Activated B cell treated with CpG ODN at 0.5 μM for 24 hours (primary cell): ENCODE measurements around the gene SLC9A3. TPM values are rescaled to one million over a fixed set of nuclear protein-coding genes. Genes with fewer than 3 reads are reported as not detected.

Experiments used
- ATAC-seq: fragments of 200-7000 bp; cut with Tn5 transposase; one replicate; pipeline ENCODE4 v1.10.0; 2021; ENCODE audit warnings: low read depth, mild to moderate bottlenecking, moderate library complexity
- CTCF ChIA-PET: fragments of 350-600 bp; sonication (Branson Sonifier 250); formaldehyde crosslinking; loops from one replicate; lab custom pipeline; 2021; ENCODE audit warnings: antibody characterized with exemption; lab: Charles Lee
- POLR2A ChIA-PET: fragments of 350-600 bp; sonication (Branson Sonifier 250); formaldehyde crosslinking; loops from one replicate; lab custom pipeline; 2021; ENCODE audit warnings: antibody characterized with exemption; lab: Charles Lee
- DNase-seq: peaks from one replicate; pipeline ENCODE4 v3.0.0; 2022
- H3K27ac Mint-ChIP-seq: one replicate; pipeline ENCODE4 v1.8.0; 2020; ENCODE audit warnings: mixed read lengths
- H3K27me3 Mint-ChIP-seq: one replicate; pipeline ENCODE4 v1.8.0; 2021; ENCODE audit warnings: mixed read lengths
- H3K36me3 Mint-ChIP-seq: one replicate; pipeline ENCODE4 v1.8.0; 2021; ENCODE audit warnings: low read depth, mixed read lengths
- H3K4me1 Mint-ChIP-seq: one replicate; pipeline ENCODE4 v1.8.0; 2021; ENCODE audit warnings: mixed read lengths
- H3K4me3 Mint-ChIP-seq: one replicate; pipeline ENCODE4 v1.8.0; 2020; ENCODE audit warnings: mild to moderate bottlenecking, mixed read lengths
- H3K9me3 Mint-ChIP-seq: one replicate; pipeline ENCODE4 v1.8.0; 2020; ENCODE audit warnings: mixed read lengths
- intact Hi-C: fragments of 100-400 bp; cut with micrococcal nuclease; formaldehyde crosslinking; loops from one replicate; pipeline ENCODE4 v1.15.1; 2024
- total RNA-seq: library from RNA; stranded (reverse); gene quantifications from 2 replicates; pipeline ENCODE4 v1.2.3, GENCODE V29; 2022
- TF ChIP-seq, protein P1 (sequence below): fragments of 200-600 bp; IDR thresholded peaks from one replicate; pipeline ENCODE4 v1.8.0; 2022; ENCODE audit warnings: antibody characterized with exemption, mild to moderate bottlenecking

Gene SLC9A3
- total RNA-seq, 1 donor from 2014 or later, result 0.20 TPM

DNA sequence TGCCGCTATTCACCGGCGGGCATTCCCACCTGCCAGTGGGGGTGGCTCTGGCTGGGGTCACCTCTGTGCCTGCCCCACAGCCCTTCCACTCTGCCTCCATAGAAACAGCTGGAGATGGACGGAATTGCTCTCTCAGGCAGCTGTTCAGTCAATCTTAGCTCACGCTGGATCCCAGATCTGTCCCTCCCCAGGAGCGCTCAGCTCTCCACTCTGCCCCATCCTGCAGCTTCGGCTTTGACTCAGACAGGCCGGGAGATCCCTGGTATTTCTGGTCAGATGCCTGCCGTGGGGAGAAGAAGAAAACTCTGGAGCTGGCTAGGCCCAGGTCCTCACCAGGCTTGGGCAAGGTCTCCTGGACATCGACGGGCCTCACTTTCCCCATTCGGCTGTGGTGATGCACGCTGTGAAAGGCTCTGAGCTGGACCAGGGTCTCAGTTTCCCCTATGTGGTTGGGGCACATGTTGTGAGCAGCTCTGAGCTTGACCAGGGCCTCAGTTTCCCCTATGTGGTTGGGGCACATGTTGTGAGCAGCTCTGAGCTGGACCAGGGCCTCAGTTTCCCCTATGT, 7.6 kb upstream of the SLC9A3 start:
- H3K36me3 Mint-ChIP-seq, result no peaks in the 10 kb centered on the region
- no peaks in the 10 kb centered on the region for H3K9me3 Mint-ChIP-seq
- H3K27ac Mint-ChIP-seq, result no peak overlapping the region
- intact Hi-C loops, result no loop called here
- POLR2A ChIA-PET, result no interaction called here
- no peak for ATAC-seq
- TF ChIP-seq, protein P1, sequence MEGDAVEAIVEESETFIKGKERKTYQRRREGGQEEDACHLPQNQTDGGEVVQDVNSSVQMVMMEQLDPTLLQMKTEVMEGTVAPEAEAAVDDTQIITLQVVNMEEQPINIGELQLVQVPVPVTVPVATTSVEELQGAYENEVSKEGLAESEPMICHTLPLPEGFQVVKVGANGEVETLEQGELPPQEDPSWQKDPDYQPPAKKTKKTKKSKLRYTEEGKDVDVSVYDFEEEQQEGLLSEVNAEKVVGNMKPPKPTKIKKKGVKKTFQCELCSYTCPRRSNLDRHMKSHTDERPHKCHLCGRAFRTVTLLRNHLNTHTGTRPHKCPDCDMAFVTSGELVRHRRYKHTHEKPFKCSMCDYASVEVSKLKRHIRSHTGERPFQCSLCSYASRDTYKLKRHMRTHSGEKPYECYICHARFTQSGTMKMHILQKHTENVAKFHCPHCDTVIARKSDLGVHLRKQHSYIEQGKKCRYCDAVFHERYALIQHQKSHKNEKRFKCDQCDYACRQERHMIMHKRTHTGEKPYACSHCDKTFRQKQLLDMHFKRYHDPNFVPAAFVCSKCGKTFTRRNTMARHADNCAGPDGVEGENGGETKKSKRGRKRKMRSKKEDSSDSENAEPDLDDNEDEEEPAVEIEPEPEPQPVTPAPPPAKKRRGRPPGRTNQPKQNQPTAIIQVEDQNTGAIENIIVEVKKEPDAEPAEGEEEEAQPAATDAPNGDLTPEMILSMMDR, result no peak
- CTCF ChIA-PET, result interaction anchor here (1.4 kb wide), 1 partner anchor 85 kb away, joined by 4 read pairs; no protein-coding TSS in a partner anchor
- H3K4me1 Mint-ChIP-seq, result peaks cover 43% of the 10 kb centered on the region
- peaks cover 44% of the 10 kb centered on the region for H3K27me3 Mint-ChIP-seq
- DNase-seq, result no peak
- H3K4me3 Mint-ChIP-seq, result no peak overlapping the region

DNA sequence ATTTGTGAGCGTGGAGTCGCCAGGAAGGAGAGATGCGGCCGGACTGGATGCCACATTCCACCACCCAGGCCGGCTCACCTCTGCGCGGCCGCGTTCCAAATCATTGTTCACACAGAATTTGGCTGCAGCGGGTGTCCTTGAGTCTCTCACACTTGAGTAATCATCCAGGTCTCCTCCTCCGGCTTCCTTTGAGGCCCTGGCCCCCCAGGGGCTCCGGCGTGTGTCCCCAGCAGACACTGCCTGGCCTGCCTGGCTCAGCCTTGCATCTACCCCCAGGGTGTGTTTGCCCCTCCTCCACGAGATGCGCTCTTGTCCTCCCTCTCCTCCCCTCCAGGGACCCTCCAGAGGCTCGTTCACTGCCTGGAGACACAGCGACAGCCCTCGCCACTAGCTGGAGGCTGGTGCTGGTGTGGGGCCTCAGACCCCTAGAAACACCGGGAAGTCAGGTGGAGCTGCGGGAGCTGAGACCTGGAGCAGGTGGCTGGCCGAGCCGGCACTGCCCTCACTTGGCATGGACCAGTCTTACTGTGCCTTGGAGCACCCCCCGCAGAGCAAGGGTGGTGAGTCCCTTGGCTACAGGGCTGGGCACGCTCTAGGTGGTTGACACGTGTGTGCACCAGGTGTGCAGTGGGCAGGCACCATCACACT, 7.0 kb upstream of the SLC9A3 start:
- no peaks in the 10 kb centered on the region for H3K9me3 Mint-ChIP-seq
- ATAC-seq, result no peak
- DNase-seq, result no peak
- ChIA-PET CTCF (no interaction called here), POLR2A (interaction anchor here (2.8 kb wide), 1 partner anchor 13 kb away, joined by 11 read pairs; no protein-coding TSS in a partner anchor)
- H3K27me3 Mint-ChIP-seq, result peaks cover 43% of the 10 kb centered on the region
- H3K36me3 Mint-ChIP-seq, result no peaks in the 10 kb centered on the region
- intact Hi-C loops, result no loop called here
- no peak overlapping the region for H3K27ac Mint-ChIP-seq
- TF ChIP-seq, protein P1, result no peak
- no peak overlapping the region for H3K4me3 Mint-ChIP-seq
- H3K4me1 Mint-ChIP-seq, result peaks cover 46% of the 10 kb centered on the region

DNA sequence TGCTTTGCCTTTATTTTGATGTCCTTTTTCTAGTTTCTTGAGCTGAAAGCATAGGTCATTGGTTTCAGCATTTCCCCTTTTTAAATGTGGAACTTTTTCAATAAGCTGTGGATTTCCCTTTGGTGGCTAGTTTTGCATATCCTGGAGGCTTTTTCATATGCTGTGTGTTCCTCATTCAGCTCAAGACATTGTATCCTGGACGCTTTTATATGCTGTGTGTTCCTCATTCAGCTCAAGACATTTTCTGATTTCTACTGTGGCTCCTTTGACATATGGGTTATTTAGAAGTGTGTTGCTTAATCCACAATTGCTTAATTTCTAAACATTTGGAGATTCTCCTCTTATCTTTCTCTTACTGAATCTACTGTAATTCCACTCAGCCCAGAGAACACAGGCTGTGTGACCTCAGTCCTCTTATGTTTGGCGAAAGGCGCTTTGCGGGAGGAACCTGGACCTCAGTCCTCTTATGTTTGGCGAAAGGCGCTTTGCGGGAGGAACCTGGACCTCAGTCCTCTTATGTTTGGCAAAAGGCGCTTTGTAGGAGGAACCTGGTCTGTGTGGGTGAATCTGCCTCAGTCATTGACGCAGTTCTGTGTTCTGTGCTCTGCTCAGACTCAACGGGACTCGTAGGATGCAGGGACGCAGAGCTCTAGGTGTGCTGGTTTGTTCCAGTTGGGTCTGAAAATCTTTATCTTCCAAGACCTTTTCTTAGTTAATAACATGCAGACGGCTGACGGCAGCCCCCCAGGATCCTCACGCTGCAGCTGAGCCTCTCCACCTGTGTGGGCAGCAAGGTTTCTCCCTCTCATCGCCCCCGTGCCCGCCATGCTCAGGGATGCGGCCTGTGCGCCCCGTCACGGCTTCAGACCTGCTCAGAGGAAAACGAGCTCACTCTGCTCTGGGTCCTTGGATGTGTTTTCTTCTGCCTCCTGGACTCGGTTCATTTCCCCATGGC, 6.0 kb upstream of the SLC9A3 start:
- intact Hi-C loops, result loop anchor here (1.0 kb wide), 1 partner anchor 14 kb away; no protein-coding TSS in a partner anchor
- ATAC-seq (peak; percentile 83), DNase-seq (no peak)
- H3K9me3 Mint-ChIP-seq, result no peaks in the 10 kb centered on the region
- H3K4me3 Mint-ChIP-seq, result peak overlapping the region; percentile 38
- TF ChIP-seq, protein P1, result no peak
- ChIA-PET POLR2A (interaction anchor here (1.4 to 2.8 kb wide), 2 partner anchors 14 to 66 kb away, joined by 3 to 11 read pairs; no protein-coding TSS in a partner anchor), CTCF (interaction anchor here (1.0 kb wide), 2 partner anchors 84 to 92 kb away, joined by 3 to 4 read pairs; no protein-coding TSS in a partner anchor)
- H3K4me1 Mint-ChIP-seq, result peaks cover 53% of the 10 kb centered on the region
- H3K27me3 Mint-ChIP-seq, result peaks cover 48% of the 10 kb centered on the region
- H3K36me3 Mint-ChIP-seq, result no peaks in the 10 kb centered on the region
- no peak overlapping the region for H3K27ac Mint-ChIP-seq

DNA sequence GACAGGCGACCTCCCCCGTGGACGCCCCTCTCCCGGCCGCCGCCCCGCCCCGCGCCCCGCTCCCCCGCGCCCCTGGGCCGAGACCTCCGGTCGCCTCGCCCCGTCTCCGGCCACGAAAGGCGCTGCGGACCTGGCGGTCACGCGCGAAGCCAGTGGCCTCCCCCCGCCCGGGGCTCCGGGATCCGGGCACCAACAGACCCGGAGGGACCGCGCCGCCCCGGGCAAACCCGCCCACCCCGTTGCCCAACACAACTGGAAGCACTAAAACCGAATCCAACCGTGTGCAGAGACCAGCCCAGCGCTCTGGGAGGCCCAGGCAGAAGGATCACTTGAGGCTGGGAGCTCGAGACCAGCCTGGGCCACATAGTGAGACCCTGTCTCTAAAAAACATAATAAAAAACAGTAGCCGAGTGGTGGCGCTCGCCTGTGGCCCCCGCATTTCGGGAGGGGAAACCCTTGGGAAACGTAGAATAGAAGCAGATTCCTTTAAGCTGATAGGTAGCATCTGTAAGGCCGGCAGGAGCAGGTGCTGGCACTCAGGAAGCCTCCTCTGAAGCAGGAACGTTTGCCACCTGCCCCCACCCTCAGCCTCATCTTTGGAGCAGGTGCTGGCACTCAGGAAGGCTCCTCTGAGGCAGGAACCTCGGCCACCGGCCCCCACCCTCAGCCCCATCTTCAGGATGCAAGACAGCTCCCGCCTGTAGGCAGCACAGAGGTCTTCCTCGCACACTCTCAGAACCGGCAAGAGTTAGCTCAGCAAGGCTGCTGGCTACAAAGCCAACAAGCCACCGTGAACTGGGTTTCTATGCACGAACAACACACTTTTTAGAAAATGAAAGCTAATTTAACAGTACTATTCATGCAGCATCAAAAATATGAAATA, 4.6 kb upstream of the SLC9A3 start:
- no peak for ATAC-seq

More for the DNA sequence above, 4.6 kb upstream of the SLC9A3 start:
- ChIA-PET POLR2A (interaction anchor here (2.8 kb wide), 1 partner anchor 15 kb away, joined by 11 read pairs; no protein-coding TSS in a partner anchor), CTCF (interaction anchor here (1.0 kb wide), 2 partner anchors 10 to 93 kb away, joined by 3 read pairs; no protein-coding TSS in a partner anchor)
- Mint-ChIP-seq H3K4me3 (peak overlapping the region; percentile 39), H3K4me1 (peaks cover 57% of the 10 kb centered on the region), H3K27ac (no peak overlapping the region), H3K9me3 (no peaks in the 10 kb centered on the region), H3K27me3 (peaks cover 52% of the 10 kb centered on the region), H3K36me3 (no peaks in the 10 kb centered on the region)
- intact Hi-C loops, result no loop called here
- no peak for DNase-seq
- TF ChIP-seq, protein P1, result no peak
